ENCODE results near the gene HTD2.

- TF ChIP-seq EZH2 (IDR thresholded peaks at IDR 0.05; ENCODE audit: insufficient read depth, poor library complexity, severe bottlenecking) = no peak
- no peak for TF ChIP-seq EZH2phosphoT487 (IDR thresholded peaks at IDR 0.05; ENCODE audit: insufficient read depth, low read depth)
Observed at GRCh38 chr3:58299839-58300516, 6.3 kb upstream of the HTD2 start.
